ENCODE results near the gene SLC22A5.
A peak's percentile ranks its signal among the peaks of the same experiment; 100 is the strongest.
"Not testable (repeated sequence)": the region's sequence is repeated elsewhere in the genome, so short reads cannot be mapped to it uniquely, and the experiment has no call there.

SLC22A5 gene

DNA sequence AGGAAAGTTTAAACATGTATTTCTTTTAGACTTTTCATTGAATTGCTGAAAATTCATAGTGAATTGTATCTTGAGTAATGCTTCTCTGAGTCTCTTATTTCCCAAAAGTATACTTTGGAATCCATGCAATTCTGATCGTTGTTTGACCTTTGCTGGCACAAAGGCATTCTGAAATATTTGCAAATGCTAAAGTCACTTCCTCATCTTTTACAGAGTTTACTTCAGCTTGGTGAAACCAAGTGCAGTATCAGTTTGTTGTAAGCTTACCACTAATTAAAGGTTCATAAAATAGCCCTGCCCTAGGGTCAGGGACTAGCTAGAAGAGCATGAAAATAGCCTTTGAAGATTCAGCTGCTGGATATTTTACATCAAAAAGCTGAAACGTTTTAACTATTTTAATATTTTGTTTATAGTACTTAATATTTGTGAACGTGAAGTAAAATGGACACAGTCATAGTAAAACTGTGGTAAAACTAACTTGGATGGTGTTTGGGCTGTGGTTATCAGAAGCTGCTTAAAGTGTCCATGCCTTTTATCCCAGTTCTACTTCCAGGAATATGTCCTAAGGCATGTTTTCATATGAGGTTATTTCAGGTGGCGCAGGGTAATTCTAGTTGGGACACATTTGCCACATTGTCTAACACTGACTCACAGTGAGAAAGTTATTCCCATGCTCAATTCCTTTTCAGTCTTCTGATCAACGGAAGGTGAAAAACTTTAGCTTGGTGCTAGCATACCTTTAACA is 45.3 kb downstream of the SLC22A5 start:
- no peak for DNase-seq

DNA sequence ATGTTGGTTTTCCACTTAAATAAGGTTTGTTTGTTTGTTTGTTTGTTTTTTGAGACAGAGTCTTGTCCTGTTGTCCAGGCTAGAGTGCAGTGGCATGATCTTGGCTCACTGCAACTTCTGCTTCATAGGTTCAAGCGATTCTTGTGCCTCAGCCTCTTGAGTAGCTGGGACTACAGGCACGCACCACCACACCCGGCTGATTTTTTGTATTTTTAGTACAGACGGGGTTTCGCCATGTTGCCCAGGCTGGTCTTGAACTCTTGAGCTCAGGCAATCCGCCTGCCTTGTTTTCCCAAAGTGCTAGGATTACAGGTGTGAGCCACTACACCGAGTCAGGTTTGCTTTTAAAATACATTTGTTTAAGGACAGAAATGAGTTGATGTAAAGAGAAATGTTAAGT is 46.0 kb downstream of the SLC22A5 start:
- DNase-seq = not testable (repeated sequence)

DNA sequence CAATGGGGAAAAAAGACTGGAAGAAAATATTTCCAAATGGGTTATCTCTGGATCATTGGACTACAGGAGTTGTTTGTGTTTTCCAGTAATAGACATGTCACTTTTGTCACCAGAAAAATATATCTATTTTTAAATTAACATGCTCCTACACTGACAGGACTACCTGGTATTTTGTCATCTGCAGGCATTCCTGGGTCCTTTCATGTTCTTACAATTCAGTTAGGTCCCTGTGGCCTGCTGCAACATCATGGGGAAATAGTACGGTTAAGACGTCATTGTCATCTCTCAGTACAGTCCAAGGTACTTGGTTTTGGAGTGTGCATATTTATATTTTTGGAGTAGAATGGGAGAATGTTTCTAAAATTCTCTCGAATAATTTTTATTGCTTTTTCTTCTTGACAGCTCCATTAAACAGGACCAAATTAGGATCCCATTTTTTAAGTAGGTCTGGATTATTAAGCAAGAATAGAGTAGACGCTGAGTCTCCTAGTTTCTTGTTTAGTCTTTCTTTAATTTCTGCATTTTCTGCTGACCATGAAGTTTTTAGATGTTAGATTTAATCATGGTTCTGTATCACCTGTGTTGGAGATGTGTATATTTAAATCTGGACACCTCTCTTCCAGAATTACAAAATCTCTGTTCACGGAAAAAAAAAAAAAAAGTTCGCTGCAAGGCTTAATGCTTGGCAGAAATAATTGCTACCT is 46.9 kb downstream of the SLC22A5 start:
- no peak for DNase-seq

DNA sequence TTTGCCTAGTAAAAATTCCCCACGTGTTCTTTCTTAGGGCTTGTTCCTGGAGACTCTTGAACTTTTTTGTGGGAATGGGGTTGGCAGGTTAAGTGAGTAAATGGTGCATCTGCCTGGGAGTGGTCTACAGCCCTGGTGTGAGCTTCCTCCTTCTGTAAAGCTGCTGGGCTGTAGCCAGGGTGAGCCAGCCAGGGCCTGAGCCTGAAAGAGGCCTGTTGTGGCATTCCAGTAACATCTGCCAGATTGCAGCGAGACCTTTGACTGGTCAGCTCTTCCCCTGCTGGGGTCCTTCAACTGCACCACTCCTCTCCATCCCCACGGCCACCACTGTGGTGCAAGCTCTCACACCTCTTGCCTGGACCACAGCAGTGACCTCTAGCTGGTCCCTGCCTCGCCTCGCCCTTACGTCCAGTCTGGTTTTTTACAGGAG is 47.5 kb downstream of the SLC22A5 start:
- no peak for DNase-seq

DNA sequence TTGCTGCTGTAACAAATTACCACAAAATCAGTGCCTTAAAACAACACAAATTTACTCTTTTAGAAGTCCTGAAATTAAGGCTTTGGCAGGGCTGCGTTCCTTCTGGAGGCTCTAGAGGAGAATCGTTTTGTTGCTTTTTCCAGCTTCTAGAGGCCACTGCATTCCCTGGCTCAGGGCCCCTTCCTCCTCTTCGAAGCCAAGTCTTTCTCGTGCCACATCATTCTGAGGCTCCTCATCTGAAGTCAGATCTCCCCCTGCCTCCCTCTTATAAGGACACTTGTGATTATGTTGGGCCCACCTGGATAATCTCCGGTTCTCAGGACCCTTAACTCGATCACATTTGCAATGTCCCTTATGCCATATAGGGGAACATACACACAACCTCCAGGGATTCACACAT is 48.0 kb downstream of the SLC22A5 start:
- no peak for DNase-seq

DNA sequence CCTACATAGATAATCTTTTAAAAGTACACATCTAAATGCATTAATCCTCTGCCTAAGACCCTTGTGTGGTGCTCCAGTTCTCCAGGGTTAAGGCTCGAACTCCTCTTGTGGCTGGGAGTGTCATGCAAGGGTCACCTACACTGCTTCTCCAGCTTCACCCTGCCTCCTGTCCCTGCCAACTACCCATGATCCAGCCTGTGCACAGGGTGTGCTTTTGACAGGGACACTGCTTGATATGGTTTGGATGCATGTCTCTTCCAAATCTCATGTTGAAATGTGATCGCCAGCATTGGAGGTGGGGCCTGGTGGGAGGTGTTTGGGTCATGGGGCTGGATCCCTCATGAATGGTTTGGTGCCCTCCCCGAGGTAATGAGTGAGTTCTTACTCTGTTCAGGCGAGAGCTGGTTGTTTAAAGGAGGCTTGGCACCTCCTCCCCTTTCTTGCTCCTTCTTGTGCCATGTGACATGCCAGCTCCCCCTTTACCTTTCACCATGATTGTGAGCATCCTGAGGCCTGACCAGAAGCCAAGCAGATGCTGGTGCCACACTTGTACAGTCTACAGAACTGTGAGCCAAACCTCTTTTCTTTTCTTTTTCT is 48.5 kb downstream of the SLC22A5 start:
- no peak for DNase-seq

DNA sequence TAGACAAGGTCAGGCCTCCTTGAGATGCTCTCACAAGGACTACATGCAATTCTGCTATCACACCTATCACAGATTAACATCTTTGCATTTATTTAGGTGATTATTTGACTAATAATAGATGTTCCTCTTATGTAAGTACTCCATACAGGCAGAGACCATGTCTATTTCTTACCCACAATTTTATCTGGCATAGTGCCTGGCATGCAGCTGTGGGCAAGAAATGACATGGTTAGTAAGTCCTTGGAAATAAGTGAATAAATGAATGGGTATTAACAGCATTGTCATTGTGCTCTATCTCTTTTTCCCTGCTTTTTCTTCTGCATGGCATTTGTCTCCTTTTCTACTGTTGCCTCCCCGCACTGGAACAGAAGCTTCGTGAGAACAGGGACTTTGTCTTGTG is 49.4 kb downstream of the SLC22A5 start:
- DNase-seq = no peak

DNA sequence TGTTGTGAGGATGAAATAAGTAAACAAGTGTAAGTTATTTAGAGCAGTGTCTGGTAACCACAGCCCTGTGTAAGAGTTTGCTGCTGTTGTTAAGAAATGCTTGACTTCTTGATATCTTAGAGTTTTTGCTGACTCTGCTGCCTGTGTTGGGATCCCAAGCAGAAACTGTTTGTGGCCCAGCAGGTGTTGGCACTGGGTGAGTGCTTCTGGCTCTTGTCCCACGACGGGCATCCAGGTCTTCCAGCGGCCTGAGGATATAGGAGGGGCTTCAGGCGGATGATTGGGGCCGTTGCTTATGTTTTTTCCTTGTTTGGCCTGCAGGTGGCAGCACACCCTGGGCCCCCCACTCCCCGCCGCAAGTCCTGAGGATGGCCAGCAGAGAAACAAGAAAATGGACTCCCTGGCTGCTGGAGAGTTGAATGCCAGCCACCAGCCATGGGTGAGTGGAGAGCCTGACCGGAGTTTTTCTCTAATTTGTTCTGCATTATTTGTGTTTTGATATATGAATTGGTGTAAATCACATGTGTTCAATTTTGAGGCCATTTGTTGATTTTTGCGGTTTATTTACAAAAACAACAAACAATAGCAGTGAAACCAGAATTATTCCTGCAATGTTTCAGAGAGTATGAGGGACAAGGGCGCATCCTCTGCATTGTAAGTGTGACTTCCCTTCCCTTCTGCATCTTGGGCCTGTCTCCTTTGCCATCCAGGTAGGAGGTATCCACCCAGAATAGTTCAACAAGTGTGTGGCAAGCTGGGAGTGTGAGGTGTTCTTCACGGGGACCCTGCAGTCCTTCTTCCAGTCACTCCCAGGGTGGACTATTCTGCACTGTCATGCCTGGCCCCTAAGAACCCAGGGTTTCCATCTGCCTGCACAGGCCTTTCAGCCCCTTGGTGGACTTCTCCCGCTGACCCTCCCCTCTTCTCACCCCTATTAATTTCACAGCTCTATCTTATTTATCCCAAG is 50.3 kb downstream of the SLC22A5 start:
- peak in 1 of 2 experiments; percentile 58 for DNase-seq

DNA sequence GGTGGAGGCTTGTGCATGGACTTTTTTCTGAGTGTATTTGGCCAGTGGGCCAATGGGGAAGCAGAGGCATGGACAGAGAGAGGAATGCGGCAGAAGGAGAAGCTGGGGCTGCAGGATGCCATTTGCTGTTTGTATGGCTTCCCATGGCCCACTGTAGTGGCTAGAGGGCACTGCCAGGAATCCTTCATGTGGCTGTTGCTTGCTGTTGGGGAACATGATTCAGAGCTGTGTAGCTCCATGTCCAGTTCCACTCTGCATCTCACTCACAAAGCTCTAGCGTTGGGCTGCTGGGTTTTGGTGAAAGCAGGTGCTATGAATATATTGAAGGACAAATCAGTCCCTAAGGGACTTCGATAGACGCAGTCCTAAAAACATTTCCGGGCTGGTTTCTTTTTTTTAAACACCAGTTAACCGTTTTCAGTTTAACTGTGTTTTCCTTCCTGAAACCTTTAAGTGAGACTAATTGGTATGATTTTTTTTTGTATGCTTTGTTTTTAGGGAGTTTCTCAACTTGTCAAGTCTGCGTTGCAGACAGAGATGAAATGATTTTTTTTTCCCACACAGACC is 51.3 kb downstream of the SLC22A5 start:
- no peak for DNase-seq

DNA sequence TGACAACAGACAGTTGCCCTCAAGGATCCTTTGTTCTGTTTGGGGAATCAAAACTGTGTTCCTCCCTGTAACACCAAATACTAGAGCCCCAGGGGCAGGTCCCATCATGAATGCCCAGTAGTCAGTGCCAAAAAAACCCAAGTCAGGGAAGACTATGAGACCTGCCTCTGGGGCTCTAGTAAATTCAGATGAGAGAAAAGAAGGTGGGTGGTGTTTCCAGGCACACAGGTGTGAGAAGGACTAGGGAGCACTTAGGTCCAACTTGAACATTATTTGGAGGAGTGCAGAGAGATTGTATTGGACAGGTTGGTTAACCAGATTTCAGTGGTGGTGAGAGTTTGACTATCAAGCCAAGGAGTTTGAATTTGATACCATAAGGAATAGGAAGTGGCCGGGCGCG is 52.0 kb downstream of the SLC22A5 start:
- DNase-seq = no peak

DNA sequence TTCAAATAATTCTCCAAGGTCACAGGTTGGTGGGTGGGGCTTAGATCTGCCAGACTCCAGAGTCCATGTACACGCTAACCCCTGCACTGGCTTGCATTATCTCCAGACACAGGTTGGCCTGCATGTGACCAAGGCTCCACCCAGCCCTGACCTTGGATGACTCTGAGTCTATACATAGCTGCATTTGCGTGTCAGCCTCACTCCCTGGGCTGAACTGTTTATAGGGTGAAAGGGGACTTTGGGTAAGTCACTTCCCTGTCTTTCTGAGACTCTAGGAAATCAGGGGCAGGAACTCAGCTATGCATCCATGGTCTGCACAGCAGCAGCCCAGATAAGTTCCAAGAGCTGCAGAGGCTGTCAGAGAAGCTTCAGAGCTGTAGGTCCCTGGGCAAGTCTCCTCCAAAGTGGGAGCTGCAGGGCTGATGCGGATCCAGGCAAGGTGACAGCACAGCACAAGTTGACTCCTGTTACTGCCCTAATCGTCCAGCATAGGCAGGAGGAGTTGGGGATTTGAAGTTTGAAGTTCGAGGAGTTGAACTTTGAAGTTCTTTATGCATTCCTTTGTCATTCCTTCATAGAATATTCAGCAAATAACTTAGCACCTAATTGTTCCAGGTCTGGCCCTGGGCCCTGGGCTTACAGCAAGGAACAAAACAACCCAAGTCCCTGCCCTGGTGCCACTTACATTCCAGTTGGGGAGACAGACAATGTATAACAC is 53.4 kb downstream of the SLC22A5 start:
- no peak for DNase-seq

DNA sequence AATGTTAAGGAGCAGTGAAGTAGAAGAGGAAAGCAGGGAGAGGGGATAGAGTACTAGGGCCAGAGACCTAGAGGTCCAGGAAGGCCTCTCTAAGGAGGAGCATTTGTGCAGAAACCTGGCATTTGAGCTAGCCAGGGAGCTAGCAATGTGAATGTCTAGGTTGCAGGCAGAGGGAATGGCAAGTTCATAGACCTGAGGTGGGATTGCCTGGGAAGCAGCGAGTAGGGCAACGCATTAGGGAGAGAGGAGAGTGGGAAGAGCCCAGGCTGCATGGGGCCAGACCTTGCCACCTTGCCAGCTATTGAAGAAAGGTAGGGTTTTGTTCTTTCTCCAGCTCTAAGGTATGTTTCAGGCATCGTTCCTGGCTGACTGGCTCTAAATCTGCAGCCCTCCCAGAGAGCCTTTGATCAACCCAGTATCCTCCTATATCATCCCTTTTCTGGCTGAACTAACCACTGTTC is 54.0 kb downstream of the SLC22A5 start:
- DNase-seq = no peak

DNA sequence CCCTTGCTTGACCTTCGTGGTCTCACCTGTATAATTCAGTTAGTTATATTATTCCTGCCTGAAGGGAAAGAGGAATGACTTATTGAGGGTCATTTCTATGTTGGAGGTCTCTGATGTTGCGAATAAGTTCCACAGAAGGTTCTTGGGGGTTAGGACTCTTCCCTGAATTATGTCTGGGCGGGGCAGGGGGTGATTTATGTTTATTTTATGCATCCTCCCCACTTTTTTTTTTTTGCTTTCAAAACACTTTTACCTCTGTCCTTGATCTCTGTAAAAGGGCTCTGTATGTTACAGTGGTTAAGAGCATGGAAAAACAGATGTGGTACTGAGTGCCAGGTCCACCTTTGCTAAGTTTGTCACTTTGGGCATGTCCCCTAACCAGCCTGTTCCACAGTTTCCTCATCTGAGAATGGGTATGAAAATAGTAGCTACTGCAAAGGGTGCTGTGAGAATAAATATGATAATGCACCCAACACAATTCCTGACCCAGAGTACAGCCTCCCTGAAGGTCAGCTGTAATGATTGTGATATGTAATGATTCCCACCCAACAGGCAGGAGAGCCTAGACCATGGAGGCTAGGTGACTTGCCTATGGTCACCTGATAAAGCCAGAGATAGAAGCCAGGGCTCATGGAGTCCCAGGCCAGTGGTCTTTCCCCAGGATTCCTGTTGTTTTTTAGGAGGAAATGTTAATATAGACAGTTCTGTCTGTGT is 54.8 kb downstream of the SLC22A5 start:
- DNase-seq = no peak

DNA sequence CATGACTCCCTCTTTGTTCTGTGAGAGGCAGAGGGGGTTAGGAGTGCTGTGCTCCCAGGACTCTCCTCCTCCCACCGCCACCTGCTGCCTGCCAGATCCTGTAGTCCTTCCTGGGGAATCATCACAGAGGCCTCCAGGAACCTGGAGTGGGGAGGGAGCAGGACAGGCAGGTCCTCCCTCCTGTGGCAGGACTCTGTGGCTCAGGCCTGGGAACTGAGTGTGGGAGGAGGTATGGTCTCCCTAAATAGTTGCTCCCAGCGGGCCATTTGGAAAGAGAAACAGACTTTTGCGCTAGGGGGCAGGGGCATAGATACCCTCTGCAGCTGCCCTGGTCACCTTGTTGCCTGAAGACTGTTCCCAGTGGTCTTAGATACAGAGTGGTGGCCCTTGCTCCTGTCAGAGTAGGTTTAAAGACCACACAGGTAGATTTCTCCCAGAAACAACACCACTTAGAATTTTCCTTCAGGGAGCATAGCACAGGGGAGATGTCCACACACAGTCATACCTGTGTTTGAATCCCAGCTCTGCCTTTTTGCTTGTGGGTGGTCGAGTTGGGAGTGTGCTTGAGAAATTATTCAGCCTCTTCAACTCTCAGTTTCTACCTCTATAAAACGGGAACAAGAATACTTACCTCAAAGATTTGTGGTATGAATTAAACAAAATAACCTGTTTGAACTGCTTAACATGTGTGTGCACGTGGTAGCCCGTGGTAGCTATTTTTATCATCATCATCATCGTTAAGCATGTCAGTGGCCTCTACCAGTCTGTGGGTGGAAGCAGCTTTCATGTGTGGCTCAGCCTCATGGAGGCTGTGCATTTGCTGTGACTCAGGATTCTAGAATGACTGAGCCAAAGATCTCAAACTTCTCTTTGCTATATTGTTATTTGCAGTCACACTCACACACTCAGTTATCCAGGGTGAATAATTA is 55.8 kb downstream of the SLC22A5 start:
- DNase-seq = no peak

DNA sequence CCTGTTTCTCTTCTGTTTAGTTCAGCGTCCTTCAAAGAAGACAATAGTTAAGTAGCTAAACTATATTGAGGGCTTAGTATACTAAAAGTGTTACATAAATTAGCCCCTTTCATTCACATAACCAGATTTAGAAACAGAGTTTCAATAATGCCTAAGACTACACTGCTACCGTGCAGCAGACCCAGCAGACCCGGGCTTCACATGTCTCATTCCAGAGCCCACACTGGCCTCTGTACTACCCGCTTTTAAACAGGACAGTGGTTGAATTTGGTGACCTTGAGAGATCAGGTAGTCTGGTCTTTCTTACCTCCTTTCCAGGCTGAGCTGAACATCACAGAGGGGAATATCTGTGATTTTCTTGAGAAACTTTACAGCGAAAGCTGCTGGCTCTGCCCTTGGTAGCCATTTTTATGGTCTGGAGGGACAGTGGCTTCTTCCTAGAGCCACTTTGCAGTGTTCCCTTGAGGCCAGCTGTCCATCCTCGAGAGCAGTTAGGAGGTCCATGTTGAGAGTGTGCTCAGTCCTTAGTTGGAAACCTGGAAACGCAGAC is 56.5 kb downstream of the SLC22A5 start:
- DNase-seq = no peak

DNA sequence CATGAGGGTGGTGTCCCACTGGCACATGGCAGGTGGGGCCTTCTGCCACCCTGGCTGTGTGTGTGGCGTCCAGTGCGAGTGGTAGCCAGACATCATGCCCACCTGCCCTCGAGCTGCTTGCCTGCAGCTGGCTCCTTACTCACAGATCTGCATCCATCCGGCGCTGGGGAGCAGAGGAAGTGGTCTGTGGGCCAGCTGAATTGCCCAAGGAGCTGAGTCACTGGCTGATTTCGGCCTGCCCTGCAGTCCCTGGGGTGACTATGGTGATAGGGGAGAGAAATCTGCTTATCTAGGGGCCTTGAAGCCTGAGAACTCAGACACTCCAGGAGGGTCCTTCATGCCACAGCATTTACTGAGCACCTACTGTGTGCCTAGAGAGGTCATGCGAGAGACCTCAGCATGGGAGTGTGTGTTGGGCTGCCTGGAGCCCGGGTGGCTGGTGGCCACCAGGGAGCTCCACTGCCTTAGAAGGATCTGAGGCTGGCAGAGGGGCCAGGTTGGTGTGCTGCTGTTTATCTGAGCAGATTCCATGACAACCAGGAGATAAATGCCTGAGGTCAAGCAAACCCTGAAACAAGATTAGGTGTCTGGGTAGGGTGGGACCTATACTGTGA is 57.1 kb downstream of the SLC22A5 start:
- DNase-seq = no peak

DNA sequence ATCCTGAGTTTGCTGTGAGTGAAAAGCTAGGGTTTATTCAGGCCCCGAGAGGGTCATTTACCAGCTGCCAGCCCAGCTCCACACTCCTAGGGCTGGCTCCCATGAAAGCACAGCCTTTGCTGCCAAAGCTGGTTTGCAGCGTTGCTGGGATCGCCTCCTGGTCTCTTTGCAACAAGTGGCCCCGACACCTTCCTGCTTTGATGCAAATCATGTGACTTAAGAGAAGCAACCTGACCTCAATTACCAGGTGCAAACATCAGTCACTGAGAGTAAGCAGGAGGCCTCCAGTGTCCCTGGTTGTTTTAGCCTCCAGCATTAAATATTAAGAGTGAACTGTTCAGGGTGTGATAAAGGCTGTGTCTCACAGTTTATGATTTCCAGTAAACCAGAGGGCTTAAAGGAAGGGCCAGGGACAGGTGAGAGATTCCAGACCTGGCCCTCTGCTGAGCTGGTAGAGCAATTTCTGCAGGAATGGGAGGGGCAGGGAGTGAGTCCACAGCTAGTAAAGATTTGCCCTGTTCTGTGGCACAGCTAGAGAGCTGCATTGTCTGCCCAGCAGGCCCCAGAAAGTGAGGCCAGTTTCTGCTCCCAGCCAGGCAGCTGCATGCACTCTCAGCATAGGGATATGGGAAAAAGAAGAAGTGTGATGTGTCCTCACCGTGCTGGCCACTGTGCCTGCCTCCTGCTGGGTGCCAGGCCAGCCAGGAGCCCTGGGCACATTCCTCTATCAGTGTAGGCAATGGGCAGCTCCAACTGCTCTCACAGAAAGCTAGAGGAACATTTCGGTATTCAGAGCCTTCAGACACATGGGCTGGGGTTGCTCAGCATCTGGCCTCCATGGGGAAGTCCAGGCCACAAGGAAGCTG is 58.0 kb downstream of the SLC22A5 start:
- peak; percentile 32 to 64 for DNase-seq

DNA sequence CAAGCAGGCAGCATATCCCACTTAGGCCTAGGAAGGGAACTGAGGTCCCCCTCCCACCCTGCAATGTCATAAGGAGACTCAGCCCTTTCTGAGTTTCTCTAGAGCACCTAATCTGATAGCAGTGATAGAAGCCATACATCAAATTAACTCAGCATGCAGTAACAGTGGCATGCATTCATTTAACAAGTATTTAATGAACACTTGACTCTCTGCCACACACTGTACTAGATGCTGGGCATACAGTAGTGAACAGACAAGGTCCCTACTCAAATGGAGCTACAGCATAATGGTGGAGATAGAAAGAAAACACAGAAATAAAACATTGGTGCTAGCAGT is 58.6 kb downstream of the SLC22A5 start:
- peak; percentile 15 to 27 for DNase-seq
